HCT116 (cell line): ENCODE measurements around the gene NEDD4L. TPM values are rescaled to one million over a fixed set of nuclear protein-coding genes. Genes with fewer than 3 reads are reported as not detected.

Source experiments
- ATAC-seq: fragments of 200-7000 bp; cut with Tn5 transposase; 2 replicates; pipeline ENCODE4 v1.9.1; 2020; ENCODE audit warnings: mild to moderate bottlenecking, moderate library complexity
- BruUV-seq: library from RNA; stranded (reverse); fragments of 400-500 nt; replicated peaks from 2 replicates; lab custom pipeline; 2021; lab: Mats Ljungman, UMichigan
- CTCF ChIA-PET: fragments of 300-600 bp; sonication (Branson Sonifier 250); formaldehyde crosslinking; loops from one replicate; lab custom pipeline; 2021; ENCODE audit warnings: antibody characterized with exemption; lab: Charles Lee
- POLR2A ChIA-PET: fragments of 300-600, 350-600 bp; sonication (Branson Sonifier 250); formaldehyde crosslinking; loops from one replicate; lab custom pipeline; 2021; ENCODE audit warnings: antibody characterized with exemption; lab: Charles Lee
- RAD21 ChIA-PET, 2 experiments: fragments of 300-600 bp; sonication (Branson Sonifier 250); formaldehyde crosslinking; loops; one replicate each; lab custom pipeline; 2023; ENCODE audit warnings: low total read pairs in 2 of 2; ENCODE audit not compliant: uncharacterized antibody in 2 of 2, unreplicated experiment in 2 of 2, low non-redundant PET in 1 of 2; lab: Charles Lee
- DNase-seq: peaks from one replicate; pipeline ENCODE4 v3.0.0-alpha.2; 2010; ENCODE audit warnings: low read depth, low spot score
- H2AFZ ChIP-seq: fragments of 200-600 bp; shearing (Covaris generic), sonication (generic); 2 replicates; pipeline ENCODE4 v1.6.1; 2017; ENCODE audit warnings: low read depth, mixed run types, mixed read lengths, antibody characterized with exemption, low read length; ENCODE audit not compliant: poor library complexity, severe bottlenecking
- H3K27ac ChIP-seq: 2 replicates; pipeline ENCODE4 v1.5.1; 2012; ENCODE audit warnings: low read depth, low read length
- H3K27me3 ChIP-seq: fragments of 200-600 bp; sonication (generic); 2 replicates; pipeline ENCODE4 v1.6.1; 2016; ENCODE audit warnings: mixed run types, low read length, mixed read lengths; ENCODE audit not compliant: insufficient read depth
- H3K36me3 ChIP-seq, 2 experiments: fragments of 200-500 bp in 1 of 2; fragments of 200-600 bp in 1 of 2; sonication (Bioruptor generic) in 1 of 2; sonication (generic) in 1 of 2; 2 replicates each; pipeline versions ENCODE4 v1.5.1 to v1.6.1; 2014 to 2016; ENCODE audit warnings: low read length in 2 of 2, inconsistent platforms in 1 of 2, mixed read lengths in 1 of 2, mixed run types in 1 of 2; ENCODE audit not compliant: insufficient read depth in 2 of 2, control insufficient read depth in 1 of 2
- H3K4me1 ChIP-seq, 2 experiments: fragments of 200-600 bp in 1 of 2; sonication (generic) in 1 of 2; 2 replicates each; pipeline versions ENCODE4 v1.5.1 to v1.6.1; 2012 to 2017; ENCODE audit warnings: low read length in 2 of 2, inconsistent platforms in 1 of 2, mild to moderate bottlenecking in 1 of 2, mixed read lengths in 1 of 2, mixed run types in 1 of 2, moderate library complexity in 1 of 2; ENCODE audit not compliant: insufficient read depth in 2 of 2, control insufficient read depth in 1 of 2
- H3K4me2 ChIP-seq: fragments of 200-600 bp; sonication (generic); 2 replicates; pipeline ENCODE4 v1.6.1; 2017; ENCODE audit warnings: mixed run types, low read length, mixed read lengths
- H3K4me3 ChIP-seq, 2 experiments: fragments of 200-600 bp in 1 of 2; sonication (generic) in 1 of 2; replicated peaks in 1 of 2; 2 replicates each; pipeline ENCODE4 v1.5.1; 2011 to 2016; ENCODE audit warnings: low read length in 2 of 2, control low read depth in 1 of 2, low read depth in 1 of 2, mild to moderate bottlenecking in 1 of 2, mixed read lengths in 1 of 2, mixed run types in 1 of 2
- H3K79me2 ChIP-seq: fragments of 200-600 bp; sonication (generic); 2 replicates; pipeline ENCODE4 v1.6.1; 2017; ENCODE audit warnings: mild to moderate bottlenecking, mixed run types, low read length, moderate library complexity, mixed read lengths; ENCODE audit not compliant: insufficient read depth
- H3K9ac ChIP-seq: fragments of 200-600 bp; sonication (generic); 2 replicates; pipeline ENCODE4 v1.6.1; 2016; ENCODE audit warnings: low read length, mixed read lengths
- H3K9me2 ChIP-seq: fragments of 200-600 bp; sonication (generic), shearing (Covaris generic); 2 replicates; pipeline ENCODE4 v1.6.1; 2017; ENCODE audit warnings: mixed run types, mild to moderate bottlenecking, moderate library complexity; ENCODE audit not compliant: insufficient read depth
- H3K9me3 ChIP-seq, 2 experiments: fragments of 200-500 bp in 1 of 2; fragments of 200-600 bp in 1 of 2; sonication (Bioruptor generic) in 1 of 2; sonication (generic) in 1 of 2; 2 replicates each; pipeline ENCODE4 v1.6.1; 2014 to 2017; ENCODE audit warnings: low read length in 2 of 2, mixed read lengths in 2 of 2, inconsistent platforms in 1 of 2, low read depth in 1 of 2, mild to moderate bottlenecking in 1 of 2, mixed run types in 1 of 2, moderate library complexity in 1 of 2; ENCODE audit not compliant: control insufficient read depth in 1 of 2, insufficient read depth in 1 of 2
- H4K20me1 ChIP-seq: fragments of 200-600 bp; sonication (generic), shearing (Covaris generic); 2 replicates; pipeline ENCODE4 v1.6.1; 2017; ENCODE audit warnings: mixed run types, mild to moderate bottlenecking, moderate library complexity; ENCODE audit not compliant: insufficient read depth
- EGR1 ChIP-seq: IDR thresholded peaks from 2 replicates; pipeline ENCODE4 v1.6.1; 2012; ENCODE audit warnings: low read depth
- EZH2 ChIP-seq: fragments of 200-600 bp; sonication (generic); IDR thresholded peaks from 2 replicates; pipeline ENCODE4 v1.6.1; 2017; ENCODE audit warnings: antibody characterized with exemption, mixed run types
- EZH2phosphoT487 ChIP-seq: fragments of 200-600 bp; IDR thresholded peaks from 2 replicates; pipeline ENCODE4 v1.6.1; 2018; ENCODE audit warnings: antibody characterized with exemption, borderline replicate concordance
- MAX ChIP-seq: IDR thresholded peaks from 2 replicates; pipeline ENCODE4 v1.6.1; 2012
- POLR2A ChIP-seq: IDR thresholded peaks from 2 replicates; pipeline ENCODE4 v1.7.0; 2011; ENCODE audit warnings: borderline replicate concordance; ENCODE audit not compliant: insufficient read depth, insufficient read length; ENCODE audit errors: extremely low read depth
- POLR2AphosphoS5 ChIP-seq: IDR thresholded peaks from 2 replicates; pipeline ENCODE4 v1.6.1; 2011; ENCODE audit warnings: mild to moderate bottlenecking, low read depth, low read length, moderate library complexity
- RAD21 ChIP-seq: IDR thresholded peaks from 2 replicates; pipeline ENCODE4 v1.6.1; 2012; ENCODE audit warnings: low read depth, mild to moderate bottlenecking
- REST ChIP-seq: IDR thresholded peaks from 2 replicates; pipeline ENCODE4 v1.6.1; 2012; ENCODE audit warnings: low read depth
- SIN3A ChIP-seq: IDR thresholded peaks from 2 replicates; pipeline ENCODE4 v1.6.1; 2012; ENCODE audit warnings: low read depth
- TCF7L2 ChIP-seq: IDR thresholded peaks from 2 replicates; pipeline ENCODE4 v1.7.0; 2011; ENCODE audit warnings: borderline replicate concordance, inconsistent platforms; ENCODE audit not compliant: insufficient read depth, insufficient read length; ENCODE audit errors: extremely low read depth
- YY1 ChIP-seq: IDR thresholded peaks from 2 replicates; pipeline ENCODE4 v1.6.1; 2011; ENCODE audit warnings: low read length, low read depth, moderate library complexity, mild to moderate bottlenecking; ENCODE audit not compliant: insufficient replicate concordance; ENCODE audit errors: extremely low read depth
- ZBTB33 ChIP-seq: IDR thresholded peaks from 2 replicates; pipeline ENCODE4 v1.6.1; 2011; ENCODE audit warnings: mild to moderate bottlenecking, low read length, moderate library complexity; ENCODE audit not compliant: insufficient replicate concordance; ENCODE audit errors: extremely low read depth
- ZFX ChIP-seq: fragments of 450-650 bp; IDR thresholded peaks from 2 replicates; pipeline ENCODE4 v1.6.1; 2017
- intact Hi-C: fragments of 100-400 bp; cut with micrococcal nuclease; formaldehyde crosslinking; loops from 2 replicates; pipeline ENCODE4 v1.10.0; 2022
- total RNA-seq: library from RNA; stranded (reverse); gene quantifications from one replicate; pipeline ENCODE4 v1.2.1, GENCODE V29; 2021; ENCODE audit not compliant: unreplicated experiment

NEDD4L gene
- total RNA-seq, 1 experiment from 2014 or later: 41.5 TPM

- Histone ChIP-seq H3K4me3 (no peak overlapping the region), H2AFZ (no peak overlapping the region), H3K27ac (no peak overlapping the region), H3K4me1 (no peaks in the 10 kb centered on the region), H4K20me1 (no peaks in the 10 kb centered on the region), H3K79me2 (no peaks in the 10 kb centered on the region), H3K36me3 (no peaks in the 10 kb centered on the region), H3K27me3 (no peaks in the 10 kb centered on the region), H3K4me2 (no peak overlapping the region), H3K9ac (no peak overlapping the region), H3K9me3 (peaks cover 0 to 5% of the 10 kb centered on the region in 2 experiments; a peak in 2 of 4 replicates), H3K9me2 (no peaks in the 10 kb centered on the region)
- intact Hi-C loops: no loop called here
- no peak for TF ChIP-seq POLR2AphosphoS5
- TF ChIP-seq ZFX: no peak
- no peak for TF ChIP-seq EGR1
- TF ChIP-seq RAD21: no peak
- TF ChIP-seq EZH2: no peak
- TF ChIP-seq MAX: no peak
- TF ChIP-seq EZH2phosphoT487: no peak
- TF ChIP-seq YY1: no peak
- TF ChIP-seq REST: no peak
- TF ChIP-seq SIN3A: no peak
- no peak for TF ChIP-seq POLR2A
- TF ChIP-seq ZBTB33: no peak
- TF ChIP-seq TCF7L2: no peak
- no peak for DNase-seq
- RAD21 ChIA-PET: no interaction called here
- BruUV-seq: no TSS peak
- POLR2A ChIA-PET: interaction anchor here (1.1 kb wide), 1 partner anchor 15 kb away, joined by 3 read pairs; no protein-coding TSS in a partner anchor
- CTCF ChIA-PET: no interaction called here
- no peak for ATAC-seq
These were observed 255.9 kb downstream of the NEDD4L start for GRCh38 chr18:58299936-58300335.
